ENCODE measurements around the gene ANKMY1.
A peak's percentile ranks its signal among the peaks of the same experiment; 100 is the strongest.

Gene ANKMY1

DNA sequence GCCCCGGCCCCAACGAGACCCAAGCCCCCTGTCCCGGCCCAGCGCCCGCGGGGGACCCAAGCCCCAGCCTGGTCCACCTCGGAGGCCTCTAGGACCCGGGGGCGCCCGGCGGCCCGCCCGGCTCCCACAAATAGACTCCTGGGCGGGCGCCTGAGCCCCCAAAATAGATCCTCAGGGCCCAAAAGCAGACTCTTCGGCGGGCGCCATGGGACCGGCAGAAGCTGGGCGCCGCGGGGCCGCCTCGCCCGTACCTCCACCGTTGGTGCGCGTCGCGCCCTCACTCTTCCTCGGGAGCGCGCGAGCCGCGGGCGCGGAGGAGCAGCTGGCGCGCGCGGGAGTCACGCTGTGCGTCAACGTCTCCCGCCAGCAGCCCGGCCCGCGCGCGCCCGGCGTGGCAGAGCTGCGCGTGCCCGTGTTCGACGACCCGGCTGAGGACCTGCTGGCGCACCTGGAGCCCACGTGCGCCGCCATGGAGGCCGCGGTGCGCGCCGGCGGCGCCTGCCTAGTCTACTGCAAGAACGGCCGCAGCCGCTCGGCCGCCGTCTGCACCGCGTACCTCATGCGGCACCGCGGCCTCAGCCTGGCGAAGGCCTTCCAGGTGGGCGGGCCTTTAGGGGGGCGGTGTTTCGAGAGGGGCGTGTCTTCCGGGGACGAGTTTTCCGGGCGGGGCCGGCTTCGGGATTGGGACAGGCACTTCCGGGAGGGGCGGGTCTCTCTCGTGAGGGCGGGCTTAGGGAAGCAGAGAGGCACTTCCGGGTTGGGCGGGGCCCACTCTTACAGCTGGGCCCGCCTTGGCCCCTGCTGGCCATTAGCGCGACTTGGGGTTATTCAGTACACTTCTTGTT is 2.9 kb upstream of the ANKMY1 start (continued):
- TF ChIP-seq KLF8 (tag by site-specific recombination; IDR thresholded peaks at IDR 0.05) (peak; percentile 85), ZNF112 (tag by site-specific recombination; IDR thresholded peaks at IDR 0.05) (no peak), ZNF335 (tag by site-specific recombination; conservative IDR thresholded peaks at IDR 0.05) (peak; percentile 72), ZNF658 (tag by site-specific recombination; IDR thresholded peaks at IDR 0.05) (no peak), GLIS2 (tag by site-specific recombination; IDR thresholded peaks at IDR 0.05) (peak; percentile 45; the same call in 1 of the 2 replicates), ZNF223 (tag by site-specific recombination; IDR thresholded peaks at IDR 0.05) (0 out of 2 replicates have a peak, but pooled peaks have one; percentile 26), KLF1 (tag by site-specific recombination; IDR thresholded peaks at IDR 0.05) (peak; percentile 43), ZBTB11 (tag by site-specific recombination; conservative IDR thresholded peaks at IDR 0.05; ENCODE audit: low read depth) (0 out of 2 replicates have a peak, but pooled peaks have one; percentile 25), ZNF2 (tag by site-specific recombination; IDR thresholded peaks at IDR 0.05) (no peak), ELK4 (IDR thresholded peaks at IDR 0.05; ENCODE audit: borderline replicate concordance, low read depth, low read length) (peak; percentile 57; the same call in 1 of the 2 replicates), ZNF777 (tag by site-specific recombination; IDR thresholded peaks at IDR 0.05; ENCODE audit: borderline replicate concordance) (no peak), PBX3 (CRISPR knock-in tag; IDR thresholded peaks at IDR 0.05) (peak; percentile 84; the same call in 1 of the 2 replicates), ZNF292 (tag by site-specific recombination; IDR thresholded peaks at IDR 0.05; ENCODE audit: borderline replicate concordance, low read depth) (no peak), MEIS1 (CRISPR knock-in tag; IDR thresholded peaks at IDR 0.05; ENCODE audit: borderline replicate concordance) (0 out of 2 replicates have a peak, but pooled peaks have one; percentile 19), SP2 (tag by site-specific recombination; IDR thresholded peaks at IDR 0.05) (peak; percentile 98), ZNF48 (tag by site-specific recombination; IDR thresholded peaks at IDR 0.05) (no peak), ZNF830 (tag by site-specific recombination; IDR thresholded peaks at IDR 0.05; ENCODE audit: low read depth) (no peak), ZNF280D (tag by site-specific recombination; IDR thresholded peaks at IDR 0.05) (no peak)
- TF ChIP-seq, protein P1, sequence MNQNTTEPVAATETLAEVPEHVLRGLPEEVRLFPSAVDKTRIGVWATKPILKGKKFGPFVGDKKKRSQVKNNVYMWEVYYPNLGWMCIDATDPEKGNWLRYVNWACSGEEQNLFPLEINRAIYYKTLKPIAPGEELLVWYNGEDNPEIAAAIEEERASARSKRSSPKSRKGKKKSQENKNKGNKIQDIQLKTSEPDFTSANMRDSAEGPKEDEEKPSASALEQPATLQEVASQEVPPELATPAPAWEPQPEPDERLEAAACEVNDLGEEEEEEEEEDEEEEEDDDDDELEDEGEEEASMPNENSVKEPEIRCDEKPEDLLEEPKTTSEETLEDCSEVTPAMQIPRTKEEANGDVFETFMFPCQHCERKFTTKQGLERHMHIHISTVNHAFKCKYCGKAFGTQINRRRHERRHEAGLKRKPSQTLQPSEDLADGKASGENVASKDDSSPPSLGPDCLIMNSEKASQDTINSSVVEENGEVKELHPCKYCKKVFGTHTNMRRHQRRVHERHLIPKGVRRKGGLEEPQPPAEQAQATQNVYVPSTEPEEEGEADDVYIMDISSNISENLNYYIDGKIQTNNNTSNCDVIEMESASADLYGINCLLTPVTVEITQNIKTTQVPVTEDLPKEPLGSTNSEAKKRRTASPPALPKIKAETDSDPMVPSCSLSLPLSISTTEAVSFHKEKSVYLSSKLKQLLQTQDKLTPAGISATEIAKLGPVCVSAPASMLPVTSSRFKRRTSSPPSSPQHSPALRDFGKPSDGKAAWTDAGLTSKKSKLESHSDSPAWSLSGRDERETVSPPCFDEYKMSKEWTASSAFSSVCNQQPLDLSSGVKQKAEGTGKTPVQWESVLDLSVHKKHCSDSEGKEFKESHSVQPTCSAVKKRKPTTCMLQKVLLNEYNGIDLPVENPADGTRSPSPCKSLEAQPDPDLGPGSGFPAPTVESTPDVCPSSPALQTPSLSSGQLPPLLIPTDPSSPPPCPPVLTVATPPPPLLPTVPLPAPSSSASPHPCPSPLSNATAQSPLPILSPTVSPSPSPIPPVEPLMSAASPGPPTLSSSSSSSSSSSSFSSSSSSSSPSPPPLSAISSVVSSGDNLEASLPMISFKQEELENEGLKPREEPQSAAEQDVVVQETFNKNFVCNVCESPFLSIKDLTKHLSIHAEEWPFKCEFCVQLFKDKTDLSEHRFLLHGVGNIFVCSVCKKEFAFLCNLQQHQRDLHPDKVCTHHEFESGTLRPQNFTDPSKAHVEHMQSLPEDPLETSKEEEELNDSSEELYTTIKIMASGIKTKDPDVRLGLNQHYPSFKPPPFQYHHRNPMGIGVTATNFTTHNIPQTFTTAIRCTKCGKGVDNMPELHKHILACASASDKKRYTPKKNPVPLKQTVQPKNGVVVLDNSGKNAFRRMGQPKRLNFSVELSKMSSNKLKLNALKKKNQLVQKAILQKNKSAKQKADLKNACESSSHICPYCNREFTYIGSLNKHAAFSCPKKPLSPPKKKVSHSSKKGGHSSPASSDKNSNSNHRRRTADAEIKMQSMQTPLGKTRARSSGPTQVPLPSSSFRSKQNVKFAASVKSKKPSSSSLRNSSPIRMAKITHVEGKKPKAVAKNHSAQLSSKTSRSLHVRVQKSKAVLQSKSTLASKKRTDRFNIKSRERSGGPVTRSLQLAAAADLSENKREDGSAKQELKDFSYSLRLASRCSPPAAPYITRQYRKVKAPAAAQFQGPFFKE (tag by site-specific recombination; IDR thresholded peaks at IDR 0.05; ENCODE audit: borderline replicate concordance), result no peak
- TF ChIP-seq, protein P2, sequence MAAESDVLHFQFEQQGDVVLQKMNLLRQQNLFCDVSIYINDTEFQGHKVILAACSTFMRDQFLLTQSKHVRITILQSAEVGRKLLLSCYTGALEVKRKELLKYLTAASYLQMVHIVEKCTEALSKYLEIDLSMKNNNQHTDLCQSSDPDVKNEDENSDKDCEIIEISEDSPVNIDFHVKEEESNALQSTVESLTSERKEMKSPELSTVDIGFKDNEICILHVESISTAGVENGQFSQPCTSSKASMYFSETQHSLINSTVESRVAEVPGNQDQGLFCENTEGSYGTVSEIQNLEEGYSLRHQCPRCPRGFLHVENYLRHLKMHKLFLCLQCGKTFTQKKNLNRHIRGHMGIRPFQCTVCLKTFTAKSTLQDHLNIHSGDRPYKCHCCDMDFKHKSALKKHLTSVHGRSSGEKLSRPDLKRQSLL (tag by site-specific recombination; IDR thresholded peaks at IDR 0.05), result no peak

Data from HEK293 (cell line).